GM12865 (cell line): ENCODE measurements around the gene ARVCF.

Experiments
- DNase-seq: peaks from one replicate; pipeline ENCODE4 v3.0.0; 2010; ENCODE audit warnings: low read depth
- H3K4me3 ChIP-seq: 2 replicates; pipeline ENCODE4 v1.5.1; 2011; ENCODE audit warnings: mild to moderate bottlenecking, low read depth, low read length, control low read depth
- TF ChIP-seq, protein P1 (sequence below): IDR thresholded peaks from 2 replicates; pipeline ENCODE4 v1.5.1; 2011; ENCODE audit warnings: low read length, control low read depth, low read depth, inconsistent platforms; ENCODE audit not compliant: insufficient read depth; ENCODE audit errors: missing control alignments

ARVCF gene

GRCh38 chr22:19970031-19970478, 46.6 kb downstream of the ARVCF start:
- TF ChIP-seq, protein P1, sequence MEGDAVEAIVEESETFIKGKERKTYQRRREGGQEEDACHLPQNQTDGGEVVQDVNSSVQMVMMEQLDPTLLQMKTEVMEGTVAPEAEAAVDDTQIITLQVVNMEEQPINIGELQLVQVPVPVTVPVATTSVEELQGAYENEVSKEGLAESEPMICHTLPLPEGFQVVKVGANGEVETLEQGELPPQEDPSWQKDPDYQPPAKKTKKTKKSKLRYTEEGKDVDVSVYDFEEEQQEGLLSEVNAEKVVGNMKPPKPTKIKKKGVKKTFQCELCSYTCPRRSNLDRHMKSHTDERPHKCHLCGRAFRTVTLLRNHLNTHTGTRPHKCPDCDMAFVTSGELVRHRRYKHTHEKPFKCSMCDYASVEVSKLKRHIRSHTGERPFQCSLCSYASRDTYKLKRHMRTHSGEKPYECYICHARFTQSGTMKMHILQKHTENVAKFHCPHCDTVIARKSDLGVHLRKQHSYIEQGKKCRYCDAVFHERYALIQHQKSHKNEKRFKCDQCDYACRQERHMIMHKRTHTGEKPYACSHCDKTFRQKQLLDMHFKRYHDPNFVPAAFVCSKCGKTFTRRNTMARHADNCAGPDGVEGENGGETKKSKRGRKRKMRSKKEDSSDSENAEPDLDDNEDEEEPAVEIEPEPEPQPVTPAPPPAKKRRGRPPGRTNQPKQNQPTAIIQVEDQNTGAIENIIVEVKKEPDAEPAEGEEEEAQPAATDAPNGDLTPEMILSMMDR, result no peak
- no peak overlapping the region for H3K4me3 ChIP-seq
- DNase-seq, result no peak

DNA sequence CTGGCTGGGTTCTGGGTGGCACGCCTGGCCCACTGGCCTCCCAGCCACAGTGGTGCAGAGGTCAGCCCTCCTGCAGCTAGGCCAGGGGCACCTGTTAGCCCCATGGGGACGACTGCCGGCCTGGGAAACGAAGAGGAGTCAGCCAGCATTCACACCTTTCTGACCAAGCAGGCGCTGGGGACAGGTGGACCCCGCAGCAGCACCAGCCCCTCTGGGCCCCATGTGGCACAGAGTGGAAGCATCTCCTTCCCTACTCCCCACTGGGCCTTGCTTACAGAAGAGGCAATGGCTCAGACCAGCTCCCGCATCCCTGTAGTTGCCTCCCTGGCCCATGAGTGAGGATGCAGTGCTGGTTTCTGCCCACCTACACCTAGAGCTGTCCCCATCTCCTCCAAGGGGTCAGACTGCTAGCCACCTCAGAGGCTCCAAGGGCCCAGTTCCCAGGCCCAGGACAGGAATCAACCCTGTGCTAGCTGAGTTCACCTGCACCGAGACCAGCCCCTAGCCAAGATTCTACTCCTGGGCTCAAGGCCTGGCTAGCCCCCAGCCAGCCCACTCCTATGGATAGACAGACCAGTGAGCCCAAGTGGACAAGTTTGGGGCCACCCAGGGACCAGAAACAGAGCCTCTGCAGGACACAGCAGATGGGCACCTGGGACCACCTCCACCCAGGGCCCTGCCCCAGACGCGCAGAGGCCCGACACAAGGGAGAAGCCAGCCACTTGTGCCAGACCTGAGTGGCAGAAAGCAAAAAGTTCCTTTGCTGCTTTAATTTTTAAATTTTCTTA, 47.3 kb downstream of the ARVCF start:
- TF ChIP-seq, protein P1, result no peak
- no peak for DNase-seq
- H3K4me3 ChIP-seq, result no peak overlapping the region

- DNase-seq, result no peak
- TF ChIP-seq, protein P1, result no peak
- no peak overlapping the region for H3K4me3 ChIP-seq
These were observed 48.2 kb downstream of the ARVCF start for GRCh38 chr22:19968450-19968891.

GRCh38 chr22:19967850-19968449, 48.7 kb downstream of the ARVCF start:
- TF ChIP-seq, protein P1, result no peak
- no peak for DNase-seq
- H3K4me3 ChIP-seq, result no peak overlapping the region

DNA sequence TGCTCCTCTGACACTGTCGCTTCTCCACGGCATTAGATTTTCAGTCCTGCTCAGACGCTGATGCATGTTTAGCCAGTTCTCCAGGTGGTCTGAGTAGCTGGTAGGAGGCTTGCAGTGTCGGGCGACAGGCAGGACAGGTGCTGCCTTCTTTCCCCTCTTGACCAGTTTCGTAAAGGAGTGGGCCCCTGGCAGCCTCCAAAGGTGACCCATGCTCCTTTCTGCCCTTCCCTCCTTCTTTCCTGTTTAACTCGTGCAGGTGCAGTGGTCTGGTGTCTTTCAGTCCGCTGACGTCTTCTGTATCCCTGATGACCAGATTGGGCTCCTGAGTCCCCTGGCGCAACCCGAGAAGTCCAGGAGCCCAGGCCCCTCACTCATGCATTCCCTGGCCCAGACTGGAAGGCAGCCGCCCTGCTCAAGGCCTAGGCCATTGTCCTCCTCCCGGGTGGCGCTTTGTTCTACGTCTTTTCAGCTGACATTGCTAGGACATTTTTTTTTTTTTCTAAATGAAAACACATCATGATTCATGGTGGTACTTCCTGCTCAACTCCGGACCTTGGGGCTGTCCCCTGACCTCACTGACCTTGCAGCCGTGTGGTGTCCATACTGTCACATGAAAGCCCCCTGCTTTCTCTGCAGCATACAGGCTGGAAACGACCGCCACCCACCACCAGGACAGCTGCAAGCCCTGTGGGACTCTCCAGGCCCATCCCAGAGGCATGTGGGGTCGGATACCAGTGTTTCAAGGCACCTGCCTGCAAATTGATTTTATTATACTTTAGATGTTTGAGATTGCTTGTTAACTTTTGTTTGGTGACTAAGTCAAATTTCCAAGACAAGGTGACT, 49.5 kb downstream of the ARVCF start:
- DNase-seq, result no peak
- TF ChIP-seq, protein P1, result no peak
- H3K4me3 ChIP-seq, result no peak overlapping the region

DNA sequence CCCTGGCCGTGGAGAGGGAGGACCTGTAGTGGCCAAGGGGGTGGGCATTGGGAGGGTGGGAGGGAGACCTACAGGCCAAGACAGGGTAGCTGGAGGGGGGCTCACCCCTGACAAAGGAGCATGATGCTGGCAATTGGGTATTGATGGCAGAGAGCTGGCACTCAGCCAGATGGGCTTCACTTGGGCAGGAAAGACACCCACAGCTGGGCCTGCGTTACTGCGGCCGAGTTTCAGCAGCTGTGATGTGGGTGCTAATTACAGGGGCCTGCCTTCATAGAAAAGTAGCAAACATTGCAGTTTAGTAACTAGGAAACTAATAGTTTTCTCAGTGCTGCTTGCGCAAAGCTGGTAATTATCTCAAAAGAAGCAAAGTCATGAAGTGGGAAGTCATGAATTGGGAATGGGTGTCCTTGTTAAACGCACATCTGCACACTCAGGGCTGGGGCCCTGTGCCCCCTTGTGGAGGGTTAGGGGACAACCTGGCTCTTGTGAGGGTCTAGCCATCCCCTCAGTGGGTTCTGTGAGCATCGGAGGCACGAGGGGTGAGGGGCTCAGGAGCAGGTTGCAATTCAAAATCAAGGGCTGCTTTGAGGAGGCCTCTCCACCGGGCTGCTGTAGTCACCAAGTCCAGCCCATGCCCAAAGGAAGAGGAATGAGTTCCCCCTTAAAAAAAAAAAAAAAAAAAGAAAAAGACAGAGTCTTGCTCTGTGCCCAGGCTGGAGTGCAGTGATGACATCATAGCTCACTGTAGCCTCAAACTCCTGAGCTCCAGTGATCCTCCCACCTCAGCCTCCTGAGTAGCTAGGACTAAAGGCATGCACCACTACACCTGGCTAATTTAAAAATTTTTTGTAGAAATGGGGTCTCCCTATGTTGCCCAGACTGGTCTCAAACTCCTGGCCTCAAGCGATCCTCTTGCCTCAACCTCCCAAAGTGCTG, 50.6 kb downstream of the ARVCF start:
- H3K4me3 ChIP-seq, result no peak overlapping the region
- TF ChIP-seq, protein P1, result peak; percentile 27
- no peak for DNase-seq
